Activated naive CD4-positive, alpha-beta T cell treated with anti-CD3 and anti-CD28 coated beads for 36 hours (primary cell): ENCODE measurements around the gene CSN3. TPM values are rescaled to one million over a fixed set of nuclear protein-coding genes. Genes with fewer than 3 reads are reported as not detected.
"Not testable (repeated sequence)": the region's sequence is repeated elsewhere in the genome, so short reads cannot be mapped to it uniquely, and the experiment has no call there.

ENCODE experiments used
- CTCF ChIA-PET: fragments of 350-600 bp; sonication (Branson Sonifier 250); formaldehyde crosslinking; loops from one replicate; lab custom pipeline; 2021; ENCODE audit warnings: antibody characterized with exemption; lab: Charles Lee
- DNase-seq: peaks from one replicate; pipeline ENCODE4 v3.0.0-alpha.2; 2020
- H3K27ac Mint-ChIP-seq: one replicate; pipeline ENCODE4 v1.8.0; 2021; ENCODE audit warnings: mild to moderate bottlenecking, mixed read lengths
- H3K27me3 Mint-ChIP-seq: one replicate; pipeline ENCODE4 v1.8.0; 2021; ENCODE audit warnings: low read depth, mixed read lengths
- H3K36me3 Mint-ChIP-seq: one replicate; pipeline ENCODE4 v1.8.0; 2021; ENCODE audit warnings: low read depth, mixed read lengths
- H3K4me1 Mint-ChIP-seq: one replicate; pipeline ENCODE4 v1.8.0; 2021; ENCODE audit warnings: low read depth, mixed read lengths
- H3K4me3 Mint-ChIP-seq: one replicate; pipeline ENCODE4 v1.8.0; 2021; ENCODE audit warnings: mild to moderate bottlenecking, moderate library complexity, mixed read lengths
- H3K9me3 Mint-ChIP-seq: one replicate; pipeline ENCODE4 v1.8.0; 2021; ENCODE audit warnings: mixed read lengths
- intact Hi-C: fragments of 100-400 bp; cut with micrococcal nuclease; formaldehyde crosslinking; loops from one replicate; pipeline ENCODE4 v1.15.1; 2023
- total RNA-seq, 2 experiments: library from RNA; stranded (reverse); gene quantifications; one replicate each; pipeline ENCODE4 v1.2.3, GENCODE V29; 2021

CSN3 gene, protein sequence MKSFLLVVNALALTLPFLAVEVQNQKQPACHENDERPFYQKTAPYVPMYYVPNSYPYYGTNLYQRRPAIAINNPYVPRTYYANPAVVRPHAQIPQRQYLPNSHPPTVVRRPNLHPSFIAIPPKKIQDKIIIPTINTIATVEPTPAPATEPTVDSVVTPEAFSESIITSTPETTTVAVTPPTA
- not detected for total RNA-seq

DNA sequence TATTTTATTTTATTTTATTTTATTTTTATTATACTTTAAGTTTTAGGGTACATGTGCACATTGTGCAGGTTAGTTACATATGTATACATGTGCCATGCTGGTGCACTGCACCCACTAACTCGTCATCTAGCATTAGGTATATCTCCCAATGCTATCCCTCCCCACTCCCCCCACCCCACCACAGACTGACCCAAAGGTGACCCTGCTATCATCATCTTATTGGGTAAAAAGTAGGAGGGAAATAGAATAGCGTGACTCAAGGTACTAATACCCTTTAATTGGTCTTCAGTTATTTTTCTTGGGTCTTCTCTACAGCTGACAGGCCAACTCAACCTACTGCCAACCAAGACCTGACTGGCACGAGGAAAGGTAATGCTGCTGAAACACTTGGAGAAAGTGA is at the start of gene CSN3:
Gene CSN3 (plus strand): TSS at position 301 of the 400 bp plus-strand sequence. CDS start 2,223 bp downstream, outside the sequence.
- H3K4me1 Mint-ChIP-seq, H3K27me3 Mint-ChIP-seq, DNase-seq, H3K36me3 Mint-ChIP-seq, H3K27ac Mint-ChIP-seq, intact Hi-C loops, CTCF ChIA-PET, H3K9me3 Mint-ChIP-seq, H3K4me3 Mint-ChIP-seq: not testable (repeated sequence)

DNA sequence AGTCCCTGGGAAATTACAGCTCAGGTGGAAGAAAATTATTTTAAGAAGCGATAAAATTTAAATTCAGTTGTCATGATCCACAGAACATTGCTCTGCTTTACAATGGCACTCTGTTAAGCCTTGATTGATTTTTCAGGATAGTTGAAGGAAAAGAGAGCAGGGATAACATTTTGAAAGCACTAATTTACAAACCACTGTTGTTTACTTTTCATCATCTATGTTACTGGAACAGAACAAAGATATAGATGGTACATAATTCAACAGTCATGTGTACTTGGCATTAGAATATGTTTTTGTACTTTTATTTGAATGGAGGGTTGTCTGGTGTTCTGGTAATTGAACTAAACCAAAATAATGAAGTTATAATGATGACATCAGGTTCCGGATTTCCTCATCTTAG is 49.5 kb upstream of the CSN3 start:
- Mint-ChIP-seq H3K27ac (no peak overlapping the region), H3K27me3 (no peaks in the 10 kb centered on the region), H3K4me1 (no peaks in the 10 kb centered on the region), H3K36me3 (no peaks in the 10 kb centered on the region), H3K9me3 (no peaks in the 10 kb centered on the region), H3K4me3 (no peak overlapping the region)
- no peak for DNase-seq
- intact Hi-C loops = no loop called here
- CTCF ChIA-PET = no interaction called here

DNA sequence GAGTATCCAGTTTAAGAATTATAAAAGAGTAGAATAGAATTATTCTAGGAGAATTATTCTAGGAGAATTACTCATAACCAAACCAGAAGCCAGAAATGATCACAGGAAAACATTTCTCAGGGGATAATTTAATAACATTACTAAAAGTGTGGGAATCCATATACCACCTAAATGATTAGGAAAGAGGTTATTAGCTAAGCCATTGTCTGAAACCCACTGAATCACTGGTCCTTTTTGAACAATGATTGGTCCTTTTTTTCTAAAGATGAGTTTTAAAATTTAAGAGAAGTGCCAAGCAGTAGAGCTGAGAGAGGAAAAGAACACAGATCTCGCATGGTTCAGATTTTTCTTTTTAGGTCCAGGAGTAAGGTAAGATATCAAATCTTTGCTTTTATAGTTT is 47.0 kb upstream of the CSN3 start, which contains the start of gene ODAM:
Gene ODAM (plus strand): TSS at position 301 of the 400 bp plus-strand sequence. CDS start 819 bp downstream, outside the sequence.
- CTCF ChIA-PET = no interaction called here
- Mint-ChIP-seq H3K9me3 (no peaks in the 10 kb centered on the region), H3K4me3 (no peak within 1 kb of the TSS), H3K36me3 (no peaks in the 10 kb centered on the region), H3K27me3 (no peaks in the 10 kb centered on the region), H3K27ac (no peak within 1 kb of the TSS), H3K4me1 (no peaks in the 10 kb centered on the region)
- no peak for DNase-seq
- intact Hi-C loops = no loop called here

DNA sequence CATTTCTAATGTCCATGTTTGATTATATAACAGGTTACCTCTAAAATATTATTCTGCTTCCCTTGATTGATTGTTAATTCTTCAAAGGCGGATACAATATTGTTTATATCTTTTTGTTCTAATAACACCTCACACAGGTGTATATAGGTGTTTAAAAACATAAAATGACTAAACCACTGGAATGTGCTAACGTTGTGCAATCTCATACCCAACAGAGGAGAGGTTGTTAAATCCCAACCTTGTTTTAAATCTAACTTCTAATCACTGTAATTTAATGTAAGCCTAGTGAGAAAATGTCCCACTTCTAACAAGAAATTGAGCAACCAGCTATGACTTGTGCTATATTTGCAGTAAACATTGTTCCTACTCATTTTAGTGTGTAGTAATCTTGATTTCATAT is 45.5 kb upstream of the CSN3 start:
- CTCF ChIA-PET = interaction anchor here (1.3 kb wide), 1 partner anchor 13 kb away, joined by 3 read pairs; no protein-coding TSS in a partner anchor
- no peaks in the 10 kb centered on the region for H3K4me1 Mint-ChIP-seq
- intact Hi-C loops = no loop called here
- no peak overlapping the region for H3K4me3 Mint-ChIP-seq
- H3K36me3 Mint-ChIP-seq = no peaks in the 10 kb centered on the region
- no peak for DNase-seq
- no peaks in the 10 kb centered on the region for H3K9me3 Mint-ChIP-seq
- no peak overlapping the region for H3K27ac Mint-ChIP-seq
- no peaks in the 10 kb centered on the region for H3K27me3 Mint-ChIP-seq

DNA sequence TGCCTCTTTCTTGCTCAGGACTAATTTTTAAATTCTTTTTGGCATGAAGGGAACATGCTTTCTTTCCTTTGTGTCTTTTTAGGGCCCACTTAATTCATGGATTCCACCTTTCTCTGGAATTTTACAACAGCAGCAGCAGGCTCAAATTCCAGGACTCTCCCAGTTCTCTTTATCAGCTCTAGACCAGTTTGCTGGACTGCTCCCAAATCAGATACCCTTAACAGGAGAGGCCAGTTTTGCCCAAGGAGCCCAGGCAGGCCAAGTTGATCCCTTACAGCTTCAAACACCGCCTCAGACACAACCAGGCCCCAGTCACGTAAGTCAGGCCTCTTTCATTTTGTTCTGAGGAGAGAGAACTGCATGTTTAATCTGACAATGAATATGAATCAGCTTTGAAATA is 44.6 kb upstream of the CSN3 start:
- Mint-ChIP-seq H3K4me3 (no peak overlapping the region), H3K27ac (no peak overlapping the region), H3K36me3 (no peaks in the 10 kb centered on the region), H3K9me3 (no peaks in the 10 kb centered on the region), H3K27me3 (no peaks in the 10 kb centered on the region), H3K4me1 (no peaks in the 10 kb centered on the region)
- CTCF ChIA-PET = no interaction called here
- no peak for DNase-seq
- intact Hi-C loops = no loop called here

DNA sequence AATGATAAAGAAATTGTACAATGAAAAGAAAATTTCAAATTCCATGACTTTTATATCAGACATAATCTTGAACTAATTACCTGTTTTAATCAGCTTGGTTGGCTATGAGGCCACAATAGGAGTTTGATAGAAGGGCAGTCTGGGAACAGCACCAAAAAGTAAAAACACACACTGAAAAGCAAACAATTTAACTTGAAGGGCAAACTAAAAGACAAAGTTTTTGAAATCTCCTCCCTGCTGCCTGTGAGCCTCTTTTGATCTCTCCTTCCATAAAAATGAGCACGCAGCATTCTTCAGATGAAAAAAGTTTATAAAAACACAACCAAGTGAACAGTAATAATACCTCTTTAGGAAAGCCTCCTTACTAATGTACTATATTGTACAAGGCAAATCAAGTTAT is 38.8 kb upstream of the CSN3 start:
- Mint-ChIP-seq H3K4me3 (no peak overlapping the region), H3K4me1 (no peaks in the 10 kb centered on the region), H3K27me3 (no peaks in the 10 kb centered on the region), H3K27ac (no peak overlapping the region), H3K9me3 (no peaks in the 10 kb centered on the region), H3K36me3 (no peaks in the 10 kb centered on the region)
- intact Hi-C loops = no loop called here
- CTCF ChIA-PET = no interaction called here
- DNase-seq = no peak

DNA sequence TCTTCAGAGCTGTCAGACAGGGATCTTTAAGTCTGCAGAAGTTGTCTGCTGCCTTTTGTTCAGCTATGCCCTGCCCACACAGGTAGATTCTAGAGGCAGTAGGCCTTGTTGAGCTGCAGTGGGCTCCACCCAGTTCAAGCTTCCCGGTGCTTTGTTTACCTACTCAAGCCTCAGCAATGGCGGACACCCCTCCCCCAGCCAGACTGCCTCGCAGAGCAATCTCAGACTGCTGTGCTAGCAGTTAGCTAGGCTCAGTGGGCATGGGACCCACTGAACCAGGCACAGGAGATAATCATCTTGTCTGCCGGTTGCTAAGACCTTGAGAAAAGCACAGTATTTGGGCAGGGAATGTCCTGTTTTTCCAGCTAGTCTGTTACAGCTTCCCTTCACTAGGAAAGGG is 29.6 kb upstream of the CSN3 start:
- H3K27me3 Mint-ChIP-seq, CTCF ChIA-PET, intact Hi-C loops, H3K4me1 Mint-ChIP-seq, H3K36me3 Mint-ChIP-seq, H3K9me3 Mint-ChIP-seq, DNase-seq, H3K4me3 Mint-ChIP-seq, H3K27ac Mint-ChIP-seq: not testable (repeated sequence)

DNA sequence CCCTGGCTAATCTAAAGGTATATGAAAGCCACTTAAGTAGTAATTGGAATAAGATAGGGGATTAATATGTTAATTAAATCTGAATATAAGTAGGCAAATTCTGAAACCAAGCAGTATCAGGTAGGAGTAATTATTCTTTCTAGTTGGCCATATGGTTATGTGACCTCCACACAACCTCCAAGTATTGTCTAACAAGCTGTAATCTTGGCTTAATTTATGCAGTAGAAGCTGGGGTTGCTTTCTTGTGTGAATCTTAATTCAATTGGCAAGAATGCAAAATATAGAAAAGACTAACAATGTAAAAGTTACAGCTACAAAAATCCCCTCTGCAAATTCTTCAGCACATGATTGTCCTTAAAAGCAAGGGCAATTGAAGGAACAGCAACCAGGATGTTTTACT is 26.3 kb upstream of the CSN3 start:
- H3K36me3 Mint-ChIP-seq, H3K4me3 Mint-ChIP-seq, H3K9me3 Mint-ChIP-seq, H3K27me3 Mint-ChIP-seq, DNase-seq, CTCF ChIA-PET, intact Hi-C loops, H3K27ac Mint-ChIP-seq, H3K4me1 Mint-ChIP-seq: not testable (repeated sequence)

DNA sequence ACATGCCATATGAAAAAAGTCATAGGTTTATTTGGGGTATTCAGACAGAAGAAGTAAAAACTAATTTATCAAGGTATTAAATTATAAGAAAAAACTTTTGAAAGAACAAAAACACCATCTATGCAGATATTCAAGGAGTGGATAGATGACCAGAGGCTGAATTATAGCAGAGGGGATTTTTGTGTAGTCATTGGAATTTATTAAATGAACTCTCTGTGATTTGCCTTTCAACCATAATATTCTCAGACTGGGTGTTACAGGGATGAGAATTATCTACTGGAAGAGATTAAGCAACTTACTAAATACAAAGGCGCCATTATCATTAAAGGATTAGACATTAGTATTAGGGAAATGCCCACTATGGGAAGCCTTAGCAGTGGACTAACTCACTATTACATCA is 25.8 kb upstream of the CSN3 start:
- intact Hi-C loops = not testable (repeated sequence)

DNA sequence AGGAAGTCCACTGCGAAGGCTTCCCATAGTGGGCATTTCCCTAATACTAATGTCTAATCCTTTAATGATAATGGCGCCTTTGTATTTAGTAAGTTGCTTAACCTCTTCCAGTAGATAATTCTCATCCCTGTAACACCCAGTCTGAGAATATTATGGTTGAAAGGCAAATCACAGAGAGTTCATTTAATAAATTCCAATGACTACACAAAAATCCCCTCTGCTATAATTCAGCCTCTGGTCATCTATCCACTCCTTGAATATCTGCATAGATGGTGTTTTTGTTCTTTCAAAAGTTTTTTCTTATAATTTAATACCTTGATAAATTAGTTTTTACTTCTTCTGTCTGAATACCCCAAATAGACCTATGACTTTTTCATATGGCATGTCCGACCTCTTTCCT is 21.0 kb upstream of the CSN3 start:
- H3K4me1 Mint-ChIP-seq, H3K9me3 Mint-ChIP-seq, DNase-seq, intact Hi-C loops, H3K36me3 Mint-ChIP-seq, H3K27me3 Mint-ChIP-seq, H3K4me3 Mint-ChIP-seq, H3K27ac Mint-ChIP-seq: not testable (repeated sequence)
- CTCF ChIA-PET = interaction anchor here (0.5 kb wide), 1 partner anchor 224 kb away, joined by 4 read pairs; no protein-coding TSS in a partner anchor

More for the DNA sequence above, 25.8 kb upstream of the CSN3 start:
- CTCF ChIA-PET, H3K27ac Mint-ChIP-seq, H3K27me3 Mint-ChIP-seq, H3K36me3 Mint-ChIP-seq, H3K9me3 Mint-ChIP-seq, H3K4me1 Mint-ChIP-seq, DNase-seq, H3K4me3 Mint-ChIP-seq: not testable (repeated sequence)

DNA sequence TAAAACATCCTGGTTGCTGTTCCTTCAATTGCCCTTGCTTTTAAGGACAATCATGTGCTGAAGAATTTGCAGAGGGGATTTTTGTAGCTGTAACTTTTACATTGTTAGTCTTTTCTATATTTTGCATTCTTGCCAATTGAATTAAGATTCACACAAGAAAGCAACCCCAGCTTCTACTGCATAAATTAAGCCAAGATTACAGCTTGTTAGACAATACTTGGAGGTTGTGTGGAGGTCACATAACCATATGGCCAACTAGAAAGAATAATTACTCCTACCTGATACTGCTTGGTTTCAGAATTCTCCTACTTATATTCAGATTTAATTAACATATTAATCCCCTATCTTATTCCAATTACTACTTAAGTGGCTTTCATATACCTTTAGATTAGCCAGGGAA is 20.6 kb upstream of the CSN3 start:
- H3K4me3 Mint-ChIP-seq, H3K27ac Mint-ChIP-seq, CTCF ChIA-PET, intact Hi-C loops, DNase-seq, H3K9me3 Mint-ChIP-seq, H3K36me3 Mint-ChIP-seq, H3K4me1 Mint-ChIP-seq, H3K27me3 Mint-ChIP-seq: not testable (repeated sequence)

DNA sequence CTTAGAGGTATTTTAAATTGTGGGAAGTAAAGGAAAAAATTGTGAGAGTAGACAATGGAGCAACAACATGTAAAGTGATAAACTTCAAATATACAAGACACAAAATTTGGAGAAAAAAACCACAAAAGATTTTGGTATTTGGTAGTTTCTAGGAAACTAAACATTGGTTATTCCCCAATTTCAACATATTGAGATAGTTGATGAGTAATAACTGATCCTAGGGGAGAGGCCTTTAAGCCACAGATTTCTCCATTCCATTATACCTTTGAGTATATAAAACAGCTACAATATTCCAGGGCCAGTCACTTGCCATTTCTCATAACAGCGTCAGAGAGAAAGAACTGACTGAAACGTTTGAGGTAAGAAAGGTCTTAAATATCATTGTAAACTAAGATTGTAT is 16.6 kb upstream of the CSN3 start, which contains the start of gene FDCSP:
Gene FDCSP (plus strand): TSS at position 301 of the 400 bp plus-strand sequence. CDS start 5,071 bp downstream, outside the sequence.
- no peaks in the 10 kb centered on the region for H3K4me1 Mint-ChIP-seq
- no peak within 1 kb of the TSS for H3K4me3 Mint-ChIP-seq
- H3K36me3 Mint-ChIP-seq = no peaks in the 10 kb centered on the region
- no peak within 1 kb of the TSS for H3K27ac Mint-ChIP-seq
- no peaks in the 10 kb centered on the region for H3K27me3 Mint-ChIP-seq
- DNase-seq = no peak
- CTCF ChIA-PET = no interaction called here
- H3K9me3 Mint-ChIP-seq = no peaks in the 10 kb centered on the region
- intact Hi-C loops = no loop called here

DNA sequence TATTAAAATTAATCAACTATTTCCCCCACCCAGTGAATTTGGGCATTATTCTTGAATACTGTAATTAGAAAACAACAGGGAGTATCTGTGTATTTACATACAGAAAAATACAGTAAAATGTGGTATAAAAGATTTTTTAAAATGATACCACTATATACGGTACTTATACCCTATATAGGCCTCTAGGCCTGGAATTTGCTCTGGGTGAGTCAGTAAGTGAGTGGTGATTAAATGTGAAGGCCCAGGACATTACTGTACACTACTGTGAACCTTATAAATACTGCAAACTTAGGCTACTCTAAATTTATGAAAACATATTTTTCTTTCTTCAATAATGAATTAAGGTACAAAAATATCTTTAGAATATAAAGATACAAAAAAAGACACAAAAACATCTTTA is 6.3 kb upstream of the CSN3 start:
- no peak for DNase-seq
- Mint-ChIP-seq H3K4me1 (no peaks in the 10 kb centered on the region), H3K36me3 (no peaks in the 10 kb centered on the region), H3K9me3 (no peaks in the 10 kb centered on the region), H3K4me3 (no peak overlapping the region), H3K27me3 (no peaks in the 10 kb centered on the region), H3K27ac (no peak overlapping the region)
- intact Hi-C loops = no loop called here
- CTCF ChIA-PET = no interaction called here
